Stimulated activated CD4-positive, alpha-beta T cell treated with anti-CD3 and anti-CD28 coated beads, Interleukin-15, amount 100 ng/mL, for 48 hours (primary cell): ENCODE measurements around the gene FBXO41.
A peak's percentile ranks its signal among the peaks of the same experiment; 100 is the strongest.

Experiments
- DNase-seq, 2 donors: peaks; one replicate each; pipeline ENCODE4 v3.0.0-alpha.2; 2020; ENCODE audit warnings: low read depth in 2 of 2

Gene FBXO41

DNA sequence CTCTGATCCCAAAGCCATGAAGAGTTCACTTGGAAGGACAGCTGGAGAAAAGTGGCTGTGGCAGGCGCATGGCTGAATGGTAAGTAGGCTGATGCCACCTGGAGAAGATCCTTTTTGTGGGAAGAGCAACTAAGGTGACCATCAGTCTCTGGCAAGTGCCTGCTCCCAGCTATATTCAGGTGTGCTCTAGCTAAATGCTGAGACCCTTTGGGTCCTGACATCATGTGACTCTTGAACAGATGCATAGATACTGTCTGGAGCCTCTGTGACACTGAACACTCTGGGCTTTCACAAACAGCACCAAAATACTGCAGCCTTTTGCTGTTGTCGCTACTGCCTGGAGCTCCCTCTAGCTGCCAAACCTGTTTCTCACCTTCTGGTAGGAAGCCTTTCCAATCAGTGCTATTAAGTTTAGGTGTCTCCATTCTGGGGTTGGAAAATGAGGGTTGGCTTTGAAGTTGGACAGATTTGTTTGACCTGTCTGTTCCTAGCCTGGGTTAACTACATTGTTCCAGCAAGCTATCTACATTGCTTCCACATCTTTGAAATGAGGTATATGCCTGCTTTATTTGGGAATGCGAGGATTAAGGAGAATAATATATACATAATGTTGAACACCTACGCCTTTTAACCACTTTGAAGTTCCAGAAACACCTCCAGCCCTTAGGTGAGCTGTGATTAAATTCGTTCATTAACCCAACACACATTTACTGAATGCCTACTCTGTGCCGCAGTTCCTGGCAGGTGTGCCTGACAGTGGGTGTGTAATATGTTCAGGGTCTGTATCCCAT is 6.0 kb upstream of the FBXO41 start:
- no peak for DNase-seq

DNA sequence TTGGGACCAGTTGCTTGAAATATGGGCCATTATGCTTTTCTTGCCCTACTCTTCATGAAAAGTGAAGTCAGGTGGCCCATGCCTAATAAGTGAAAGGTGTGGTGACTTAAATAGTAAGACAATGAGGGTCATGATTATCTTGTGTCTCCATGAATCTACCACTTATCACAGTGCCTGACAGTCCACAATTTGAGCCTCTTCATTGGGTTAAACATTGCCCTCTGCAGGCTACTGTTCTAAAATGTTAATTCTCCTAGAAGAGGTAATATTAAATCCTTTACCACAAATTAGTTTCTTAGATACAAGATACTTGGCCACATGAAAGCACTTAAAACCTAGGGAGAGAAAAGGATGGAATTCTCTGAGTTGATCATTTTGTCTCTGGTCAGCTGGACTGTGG is 5.0 kb upstream of the FBXO41 start:
- no peak for DNase-seq

DNA sequence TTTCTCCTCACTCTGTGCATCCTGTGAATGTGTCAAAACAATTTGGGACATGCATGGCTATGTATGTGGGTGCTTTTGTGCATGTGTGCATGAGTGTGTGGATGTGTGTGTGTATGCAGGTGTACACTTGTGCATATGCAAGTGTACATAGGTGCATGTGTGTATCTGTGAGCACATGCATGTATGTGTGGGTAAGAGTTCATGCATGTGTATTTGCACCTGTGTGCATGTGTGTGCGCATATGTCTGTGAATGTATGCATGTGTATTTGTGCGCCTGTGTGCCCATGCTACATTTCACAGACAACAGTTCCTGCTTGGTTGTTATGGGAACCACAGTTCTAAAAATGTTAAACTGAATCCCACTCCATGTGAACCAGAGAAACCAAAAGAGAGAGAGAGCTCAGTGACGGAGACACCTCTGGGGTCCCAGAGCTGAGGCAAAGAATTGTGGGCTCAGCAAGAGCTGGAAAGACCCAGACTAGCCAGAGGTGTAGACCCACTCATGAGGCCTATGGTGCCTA is 1.9 kb upstream of the FBXO41 start:
- DNase-seq, result no peak

DNA sequence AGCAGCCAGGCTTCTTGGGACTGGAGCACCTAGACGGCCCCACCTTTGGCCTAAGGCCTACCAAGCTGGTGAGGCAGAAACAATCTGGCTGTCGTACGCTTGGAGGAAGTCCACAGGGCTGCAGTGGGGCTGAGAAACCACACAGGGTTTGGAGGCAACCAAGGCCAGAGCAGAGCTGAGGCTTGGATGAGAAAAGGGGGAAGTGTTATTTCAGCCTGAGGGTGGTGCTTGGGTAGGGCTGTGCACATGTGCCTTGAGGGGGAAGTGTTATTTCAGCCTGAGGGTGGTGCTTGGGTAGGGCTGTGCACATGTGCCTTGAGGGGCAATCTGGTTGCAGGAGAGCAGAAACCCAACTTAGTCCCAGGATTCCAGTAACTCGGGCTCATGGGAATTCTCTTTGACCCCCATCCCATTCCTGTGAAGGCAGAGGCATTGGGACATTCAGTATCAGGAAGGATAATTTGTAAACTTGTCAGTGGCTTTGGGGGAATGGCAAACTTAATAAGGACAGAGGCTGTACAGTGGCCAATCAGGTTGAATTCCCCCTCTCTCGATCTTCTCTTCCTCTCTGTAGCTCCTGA is 971 bp upstream of the FBXO41 start:
- DNase-seq, result no peak

DNA sequence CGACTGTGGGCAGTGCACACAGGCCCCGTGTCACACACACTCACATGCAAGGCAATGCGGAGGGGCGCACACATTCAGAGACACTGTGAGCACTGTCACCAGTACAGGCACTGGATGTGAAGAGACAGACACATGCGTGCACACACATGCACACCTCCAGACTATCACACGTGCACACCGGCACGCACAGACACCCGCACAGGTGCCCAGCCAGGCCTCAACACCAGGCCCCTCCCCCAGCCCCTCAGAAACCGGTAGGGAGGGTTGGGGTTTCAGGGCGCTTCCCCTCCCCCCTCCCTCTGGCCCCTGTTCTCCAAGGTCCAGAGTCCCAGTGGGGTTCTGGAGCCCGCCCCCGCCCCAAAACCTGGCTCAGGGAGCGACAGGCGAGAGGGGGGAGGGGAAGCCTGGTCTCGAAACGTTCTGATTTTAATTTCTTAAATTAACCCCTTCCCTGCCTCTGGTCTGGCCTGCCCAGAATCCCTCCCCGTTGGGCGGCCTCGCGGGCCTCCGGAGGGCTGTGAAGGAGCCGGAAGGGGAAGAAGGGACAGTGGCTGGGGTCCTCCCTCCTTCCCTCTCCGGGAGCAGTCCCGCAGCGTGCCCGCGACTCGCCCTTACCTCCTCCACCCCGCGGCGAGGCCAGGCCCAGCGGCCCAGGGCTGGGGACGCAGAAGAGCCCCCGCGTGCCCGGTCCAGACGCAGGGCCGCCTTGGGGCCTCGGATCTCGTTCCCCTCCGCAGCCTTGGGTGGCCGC is 558 bp downstream of the FBXO41 start:
- DNase-seq, result no peak

DNA sequence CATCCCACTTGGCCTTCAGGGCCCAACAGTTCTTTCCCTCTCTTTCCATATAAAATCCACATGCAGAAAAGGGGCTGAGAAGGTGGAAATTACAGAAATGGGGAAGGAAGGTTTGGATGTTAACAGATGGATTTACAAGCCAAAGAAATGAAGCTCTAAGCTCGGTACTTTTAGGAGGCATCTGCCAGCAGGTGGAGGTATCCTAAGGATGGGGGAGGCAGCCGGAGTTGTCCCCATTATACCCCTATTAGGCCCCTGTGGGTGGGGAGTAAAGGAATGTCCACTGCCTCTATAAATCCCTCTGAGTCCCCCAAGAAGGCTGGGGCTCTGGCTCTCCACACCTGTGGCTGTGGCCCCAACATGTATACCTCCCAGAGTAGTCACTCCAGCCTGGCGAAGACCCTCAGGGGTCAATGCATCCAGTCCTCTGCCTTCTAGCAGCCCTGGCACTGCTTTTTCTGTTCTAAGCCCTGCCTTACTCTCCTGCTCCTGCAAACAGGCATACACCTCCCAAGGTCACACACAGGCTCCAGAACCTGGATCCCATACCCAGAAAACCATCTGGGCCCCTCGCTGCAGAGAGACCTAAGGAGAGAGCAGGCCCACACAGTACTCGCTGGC is 1.2 kb downstream of the FBXO41 start:
- DNase-seq, result no peak

DNA sequence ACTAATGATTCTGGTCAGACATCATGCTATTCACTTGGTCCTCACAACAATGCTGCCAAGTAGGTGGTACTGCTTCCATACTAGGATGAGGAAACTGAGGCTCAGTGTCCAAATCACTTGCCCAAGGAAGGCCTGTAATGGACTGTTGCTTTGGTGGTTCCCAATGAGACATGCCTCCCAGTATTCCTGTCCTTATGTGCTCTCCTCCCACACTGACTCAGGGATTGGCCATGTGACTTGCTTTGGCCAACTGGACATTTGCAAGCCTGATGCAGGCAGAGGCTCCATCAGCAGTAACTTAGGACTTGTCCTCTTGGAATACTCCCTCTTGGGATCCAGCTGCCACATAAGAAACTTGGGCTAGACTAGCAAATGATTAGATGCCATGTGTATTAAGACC is 3.0 kb downstream of the FBXO41 start:
- no peak for DNase-seq

DNA sequence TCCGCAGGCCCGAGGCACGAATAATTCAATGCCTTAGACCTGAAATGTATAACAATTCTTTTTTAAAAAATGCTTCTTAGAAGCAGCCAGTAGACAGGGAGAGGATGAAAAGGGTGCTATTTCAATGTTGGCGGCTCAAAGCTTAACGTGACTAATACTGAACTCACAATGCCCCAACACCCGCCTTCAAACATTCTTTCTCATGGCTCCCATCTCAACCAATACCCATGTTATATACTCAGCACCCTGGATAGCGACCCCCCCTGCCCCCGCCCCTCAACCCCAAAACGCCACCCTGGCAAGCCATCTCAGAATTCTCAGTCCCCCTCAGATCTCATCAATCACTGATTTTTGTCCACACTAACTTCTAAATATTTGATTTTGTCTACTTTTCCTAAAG is 4.4 kb downstream of the FBXO41 start:
- DNase-seq, result no peak

DNA sequence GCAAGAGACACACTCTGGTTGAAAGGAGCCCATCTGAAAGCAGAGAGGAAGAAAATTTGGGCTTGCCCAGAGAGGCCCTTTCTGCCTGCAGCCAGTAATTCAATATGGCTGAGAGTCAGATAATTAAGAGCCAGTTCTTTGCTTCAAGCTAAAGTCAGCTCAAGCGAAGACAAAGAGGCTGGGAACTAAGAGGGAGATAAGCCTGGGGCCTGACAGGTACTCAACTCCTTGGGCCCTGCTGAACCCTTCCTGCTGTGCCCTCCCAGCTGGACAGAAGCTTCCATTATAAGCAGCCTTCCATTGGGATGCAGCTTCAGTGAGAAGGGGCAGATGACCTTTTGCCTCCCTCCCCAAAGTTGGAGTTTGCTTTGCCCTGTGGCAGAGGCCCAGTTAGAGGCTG is 12.0 kb downstream of the FBXO41 start:
- no peak for DNase-seq

DNA sequence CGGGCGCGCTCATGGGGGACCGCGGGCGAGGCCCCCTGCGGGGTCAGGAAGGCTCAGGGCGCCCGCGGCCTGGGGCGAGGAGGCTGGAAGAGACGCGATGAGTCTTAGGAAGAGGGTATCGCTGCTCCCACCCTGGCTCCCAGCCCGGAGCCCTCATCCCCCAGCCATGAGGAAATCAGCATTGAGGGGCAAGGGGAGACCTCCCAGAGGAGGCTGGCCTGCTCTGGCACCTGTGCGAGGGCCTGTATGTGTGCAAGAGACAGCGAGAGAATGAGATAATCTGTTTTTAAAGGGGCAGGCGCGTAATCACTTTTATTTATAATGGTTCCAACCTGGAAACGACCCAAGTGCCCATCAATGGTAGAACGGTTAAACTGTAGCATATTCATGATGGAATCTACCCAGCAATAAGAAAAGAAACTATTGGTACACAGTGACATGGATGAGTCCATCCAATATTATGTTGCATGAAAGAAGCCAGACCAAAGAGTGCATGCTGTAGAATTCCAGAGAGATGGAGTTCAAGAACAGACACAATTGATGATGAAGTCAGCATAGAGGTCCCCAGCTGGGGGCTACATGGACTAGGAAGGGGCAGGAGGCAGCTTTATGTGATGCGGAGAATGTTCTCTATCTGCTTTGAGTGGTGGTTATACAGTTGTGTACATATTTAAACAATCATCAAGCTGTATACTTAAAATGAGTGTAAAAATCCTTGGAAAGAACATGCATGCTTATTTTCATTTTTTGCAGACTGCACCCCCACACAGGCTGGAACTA is 14.4 kb downstream of the FBXO41 start:
- DNase-seq, result no peak

DNA sequence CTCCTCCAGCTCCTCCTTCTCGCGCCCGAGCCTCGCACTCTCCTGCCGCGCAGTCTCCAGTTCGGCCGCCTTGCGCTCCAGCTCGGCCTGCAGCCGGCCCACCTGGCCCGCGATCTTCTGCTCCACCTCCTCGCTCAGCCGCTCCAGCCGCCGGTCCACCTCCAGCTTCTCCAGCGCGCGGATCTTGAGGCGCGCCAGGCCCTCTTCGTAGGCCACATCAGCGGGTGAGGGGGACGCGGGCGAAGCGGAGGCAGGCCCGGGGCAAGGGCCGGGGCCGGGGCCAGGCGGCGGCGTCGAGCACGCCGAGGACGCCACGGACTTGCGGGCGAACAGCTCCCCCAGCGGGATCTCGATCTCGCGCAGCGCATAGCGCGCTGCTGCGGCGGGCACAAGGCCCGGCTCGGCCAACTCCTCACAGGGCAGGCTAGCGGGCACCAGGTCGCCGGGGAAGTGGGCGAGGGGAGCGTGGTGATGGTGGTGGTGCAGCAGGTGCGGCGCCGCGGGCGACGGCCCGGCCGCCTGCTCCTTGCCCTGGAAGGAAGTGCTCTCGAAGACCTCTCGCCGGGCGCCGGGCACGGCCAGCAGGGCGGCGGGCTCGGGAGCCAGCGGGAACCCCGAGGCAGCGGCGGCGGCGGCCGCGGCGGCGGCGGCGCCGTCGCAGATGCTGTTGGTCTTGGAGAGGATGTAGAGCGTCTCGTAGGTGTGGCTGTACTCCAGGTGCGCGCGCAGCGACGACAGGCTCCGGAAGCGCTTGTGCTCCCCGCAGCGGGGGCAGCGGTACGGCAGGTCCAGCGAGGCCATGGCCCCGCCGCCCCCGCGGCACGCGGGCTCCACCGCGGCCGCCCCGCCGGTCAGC is 15.2 kb downstream of the FBXO41 start:
- peak in 1 of 2 donors; percentile 58 for DNase-seq

DNA sequence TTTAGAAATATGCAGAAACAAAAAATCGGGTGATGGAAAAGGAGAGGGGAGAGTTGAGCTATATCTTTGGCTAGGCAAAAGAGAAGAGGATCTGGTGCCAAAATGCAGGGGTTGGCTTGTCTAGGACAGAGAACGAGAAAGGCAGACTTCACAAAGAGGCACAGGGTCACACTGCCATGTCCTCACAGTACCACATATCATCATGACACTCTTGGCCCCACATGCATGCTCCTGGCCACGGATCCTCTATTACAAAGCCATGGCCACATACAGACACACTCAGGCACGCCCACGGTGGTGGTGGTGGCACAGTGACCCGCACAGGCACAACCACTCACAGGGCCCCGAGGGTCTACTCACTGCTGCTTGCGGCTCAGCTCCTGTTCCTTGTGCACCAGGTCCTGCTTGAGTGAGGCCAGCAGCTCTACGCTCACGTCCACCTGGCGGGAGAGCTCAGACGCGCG is 15.9 kb downstream of the FBXO41 start:
- DNase-seq, result no peak

DNA sequence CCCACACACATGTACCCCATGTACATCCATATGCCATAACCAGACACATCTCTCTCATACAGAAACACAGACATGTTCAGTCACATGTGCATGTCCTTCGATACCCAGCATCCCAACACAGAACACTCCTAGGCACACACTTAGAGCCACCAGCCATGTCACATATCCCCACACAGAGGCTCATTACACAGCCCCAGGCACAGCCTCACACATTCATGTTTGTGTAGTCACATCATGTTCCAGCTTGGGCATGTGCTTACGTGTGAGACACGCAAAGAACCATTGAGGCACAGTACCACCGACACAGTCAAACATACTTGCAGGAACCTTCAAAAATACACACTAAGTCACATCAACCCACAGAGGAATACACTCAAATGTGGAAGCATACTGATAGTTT is 17.3 kb downstream of the FBXO41 start:
- no peak for DNase-seq

DNA sequence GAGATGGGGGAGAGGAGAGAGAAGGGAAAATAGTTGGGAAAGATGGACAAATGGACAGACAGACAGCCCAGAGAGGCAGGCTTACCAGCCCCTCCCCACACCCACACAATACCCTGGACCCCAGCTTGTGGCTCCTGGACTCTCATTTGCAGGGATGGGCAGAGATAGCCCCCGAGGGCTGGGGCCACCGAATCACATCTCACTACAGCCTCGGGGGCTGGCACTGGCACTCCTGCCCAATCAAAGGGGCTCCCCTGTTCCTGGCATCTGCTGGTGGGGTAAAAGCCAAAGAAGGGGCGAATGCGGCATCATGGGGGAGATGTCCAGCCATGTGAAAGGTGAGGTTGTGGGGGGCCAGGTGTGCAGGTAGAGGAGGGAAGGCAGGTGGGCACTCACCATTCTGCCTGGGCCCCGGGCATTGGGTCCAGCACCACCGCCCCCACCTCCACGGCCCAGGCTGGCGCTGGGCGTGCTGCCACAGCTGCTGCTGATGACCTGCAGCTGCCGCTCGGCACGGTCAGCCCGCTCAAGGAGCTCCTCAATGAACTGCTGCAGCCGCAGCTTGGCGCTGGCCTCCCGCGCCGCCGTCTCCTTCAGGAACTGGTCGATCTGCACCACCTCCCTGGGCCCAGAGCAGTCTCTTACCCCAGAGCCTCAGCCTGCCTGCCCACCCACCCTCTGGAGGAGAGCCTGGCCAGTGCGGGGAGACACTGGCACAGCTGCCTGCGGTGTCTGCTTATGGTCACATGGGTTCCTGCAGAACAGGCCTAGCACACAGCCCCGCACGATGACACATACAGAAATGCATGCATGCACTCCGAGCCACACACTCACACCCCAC is 18.0 kb downstream of the FBXO41 start:
- DNase-seq, result no peak

DNA sequence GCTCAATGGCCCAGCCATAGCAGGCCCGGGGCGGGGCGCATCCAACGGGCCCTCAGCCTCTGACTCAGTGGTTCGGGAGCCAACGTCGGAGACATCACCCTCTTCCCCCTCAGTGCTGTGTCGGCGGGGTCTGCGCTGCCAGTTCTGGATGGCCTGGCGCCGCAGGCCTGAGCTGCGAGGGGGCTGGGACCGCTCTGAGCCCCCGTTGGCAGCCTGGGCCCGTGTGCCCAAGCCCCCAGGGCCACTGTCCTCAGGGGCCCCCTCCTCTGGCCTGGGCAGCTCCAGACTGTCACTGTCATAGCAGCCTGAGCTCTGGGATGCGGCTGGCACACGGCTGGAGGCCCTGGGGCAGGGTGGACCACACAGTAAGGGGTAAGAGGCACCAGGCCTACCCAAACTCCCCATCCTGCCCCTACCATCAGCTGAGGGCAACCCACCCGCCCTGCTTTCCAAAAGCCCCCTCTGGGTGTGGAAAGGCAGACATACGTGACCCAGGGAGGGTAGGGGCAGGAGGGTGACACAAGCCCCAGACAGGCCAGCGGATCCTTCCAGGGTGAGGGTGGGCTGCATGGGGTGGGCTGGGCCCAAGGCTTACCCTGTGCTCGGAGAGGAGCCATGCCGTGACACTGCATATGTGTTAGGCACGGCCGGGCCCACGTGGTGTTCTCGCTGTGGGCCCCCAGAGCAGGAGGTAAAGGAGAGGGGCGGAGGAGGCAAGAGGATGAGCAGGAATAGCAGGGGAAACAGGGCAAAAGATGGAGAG is 18.8 kb downstream of the FBXO41 start:
- no peak for DNase-seq

DNA sequence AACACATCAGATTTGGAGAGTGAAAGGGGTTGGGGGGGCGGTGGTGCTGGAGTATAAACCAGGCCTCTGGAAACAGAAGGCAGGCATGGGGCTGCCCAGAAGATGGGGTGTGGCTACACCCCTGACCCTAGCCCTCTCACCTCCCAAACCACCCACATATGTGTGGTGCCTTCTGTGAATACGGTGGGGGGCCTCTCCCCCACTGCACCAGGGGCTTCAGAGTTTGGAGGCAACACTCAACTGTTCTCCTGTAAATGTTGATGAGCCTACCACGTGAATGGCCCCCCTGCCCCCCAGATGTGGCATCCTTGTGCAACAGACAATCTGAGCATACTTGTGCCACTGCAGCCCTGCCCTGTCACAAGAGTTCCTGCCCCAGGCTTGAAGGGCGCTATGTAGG is 19.5 kb downstream of the FBXO41 start:
- DNase-seq, result no peak

DNA sequence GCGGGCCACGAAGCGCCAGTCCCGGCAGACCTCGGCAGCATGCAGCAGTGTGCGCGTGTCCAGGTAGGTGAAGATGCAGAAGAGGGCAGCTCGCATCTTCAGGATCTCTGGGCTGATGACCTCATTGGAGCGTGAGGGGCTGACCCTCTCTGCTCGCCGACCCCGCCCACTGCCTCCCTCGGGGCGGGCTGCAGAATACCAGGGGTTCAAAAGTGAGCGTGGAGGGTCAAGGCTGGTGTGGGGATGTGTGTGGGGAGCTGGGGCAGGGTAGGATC is 20.0 kb downstream of the FBXO41 start:
- DNase-seq, result no peak

DNA sequence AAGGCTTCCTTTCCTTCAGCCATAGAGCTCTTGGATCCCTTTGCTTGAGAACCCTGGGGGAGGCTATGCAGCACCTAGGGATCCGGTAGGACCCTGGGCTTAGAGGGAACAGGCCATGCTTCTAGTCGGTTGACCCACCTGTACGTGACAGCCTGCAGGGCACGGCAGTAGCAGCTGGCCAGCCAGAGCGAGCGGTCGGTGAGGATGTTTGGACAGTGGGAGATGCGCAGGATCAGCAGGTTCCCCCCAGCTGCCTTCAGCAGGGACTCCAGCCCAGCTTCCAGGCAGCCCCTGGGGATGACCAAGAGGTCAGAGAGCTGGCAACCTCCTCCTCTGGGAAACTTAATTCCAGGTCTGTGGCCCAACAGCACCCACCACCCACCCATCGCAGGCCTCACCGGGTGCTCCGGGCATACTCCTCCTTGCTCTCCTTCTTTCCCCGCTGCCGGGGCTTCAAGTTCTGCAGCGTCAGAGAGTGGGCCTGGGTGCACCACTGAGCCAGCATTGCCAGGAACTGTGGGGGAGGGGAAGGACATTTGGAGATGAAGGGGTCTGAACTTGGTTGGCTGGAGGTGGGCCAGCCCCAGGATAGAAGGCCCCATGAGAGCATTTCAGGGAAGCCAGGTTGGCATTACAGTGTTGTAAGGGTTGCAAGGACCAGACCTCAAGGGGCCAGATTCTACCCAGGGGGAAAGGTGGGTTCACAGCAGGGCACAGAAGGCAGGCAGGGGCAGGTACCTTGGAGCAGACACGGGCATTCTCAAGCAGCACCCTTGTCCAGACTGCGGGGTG is 20.5 kb downstream of the FBXO41 start:
- DNase-seq, result no peak
